ENCODE data around the gene BPIFA2. TPM values are rescaled to one million over a fixed set of nuclear protein-coding genes. Genes with fewer than 3 reads are reported as not detected.

The BPIFA2 gene
- not detected in 2 replicates for total RNA-seq

GRCh38 chr20:33167859-33168258 is at the start of gene BPIFA2:
TSS of gene BPIFA2 (plus strand) at chr20:33168159. CDS start at chr20:33169146, 987 bp downstream.

DNA sequence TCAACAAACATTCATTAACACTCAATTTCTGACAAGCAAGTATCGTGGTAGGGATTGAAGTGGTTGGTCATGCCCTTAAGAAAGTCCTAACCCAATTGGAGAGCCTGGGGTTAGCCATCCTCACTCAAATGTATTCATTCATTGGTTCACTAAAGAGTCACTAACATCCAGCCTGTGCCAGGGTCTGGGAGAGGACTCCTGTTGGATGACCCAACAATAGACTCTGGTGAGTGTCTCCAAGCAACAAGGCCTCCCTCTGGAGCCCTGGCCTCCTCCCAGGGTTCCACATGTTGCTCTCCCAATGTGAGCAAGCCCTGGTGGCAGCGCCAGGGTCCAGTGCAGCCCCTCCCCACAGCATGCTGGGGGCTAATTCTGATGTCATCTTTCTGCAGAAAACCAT is 49.1 kb downstream of the BPIFA2 start, which contains the start of gene BPIFA3:
BPIFA3 (plus strand) TSS at position 301 of the 400 bp plus-strand sequence. CDS start 185 bp downstream, outside the sequence.

Other genes with a start within 250 kb of the BPIFA2 start
- not detected in 2 replicates for gene SUN5, start 163.7 kb upstream of the BPIFA2 start, total RNA-seq
- not detected in 2 replicates for gene BPIFB2, start 160.5 kb upstream of the BPIFA2 start, total RNA-seq
- not detected in 2 replicates for gene BPIFB6, start 136.5 kb upstream of the BPIFA2 start, total RNA-seq
- not detected in 2 replicates for gene BPIFB3, start 114.3 kb upstream of the BPIFA2 start, total RNA-seq
- not detected in 2 replicates for gene BPIFB4, start 88.5 kb upstream of the BPIFA2 start, total RNA-seq
- gene BPIFA3, start 49.2 kb downstream of the BPIFA2 start, total RNA-seq: not detected in 2 replicates
- gene BPIFA1, start 67.8 kb downstream of the BPIFA2 start, total RNA-seq: not detected in 2 replicates
- gene BPIFB1, start 115.1 kb downstream of the BPIFA2 start, total RNA-seq: not detected in 2 replicates
- 15.3 and 16.2 TPM in 2 replicates for gene CDK5RAP1, start 233.4 kb downstream of the BPIFA2 start, total RNA-seq

Data from articular chondrocyte of knee joint (primary cell).